B cell (primary cell): ENCODE measurements around the gene PRAMEF15. TPM values are rescaled to one million over a fixed set of nuclear protein-coding genes. Genes with fewer than 3 reads are reported as not detected.
"Not testable (repeated sequence)": the region's sequence is repeated elsewhere in the genome, so short reads cannot be mapped to it uniquely, and the experiment has no call there.

Experiments
- ATAC-seq: fragments of 200-7000 bp; cut with Tn5 transposase; one replicate; pipeline ENCODE4 v1.10.0; 2021; ENCODE audit warnings: low read depth, mild to moderate bottlenecking, moderate number of reproducible peaks, moderate library complexity
- CTCF ChIA-PET: fragments of 350-600 bp; sonication (Branson Sonifier 250); formaldehyde crosslinking; loops from one replicate; lab custom pipeline; 2021; ENCODE audit warnings: antibody characterized with exemption, inconsistent platforms; lab: Charles Lee
- POLR2A ChIA-PET: fragments of 350-600 bp; sonication (Branson Sonifier 250); formaldehyde crosslinking; loops from one replicate; lab custom pipeline; 2021; ENCODE audit warnings: antibody characterized with exemption; lab: Charles Lee
- DNase-seq: peaks from one replicate; pipeline ENCODE4 v3.0.0; 2013
- H2AFZ ChIP-seq: 2 replicates; pipeline ENCODE4 v1.6.1; 2012; ENCODE audit warnings: mild to moderate bottlenecking, low read depth, low read length; ENCODE audit not compliant: insufficient read depth, poor library complexity, severe bottlenecking
- H3K27ac ChIP-seq, 2 donors: 1 replicate in 1 of 2; 2 replicates in 1 of 2; pipeline ENCODE4 v1.5.1; 2012 to 2013; ENCODE audit warnings: low read length in 2 of 2, mild to moderate bottlenecking in 2 of 2, moderate library complexity in 1 of 2
- H3K27me3 ChIP-seq, 4 experiments: fragments of 200-600 bp in 1 of 4; sonication (generic) in 1 of 4; replicated peaks in 1 of 4; 1 replicate in 2 of 4; 2 replicates in 2 of 4; pipeline versions ENCODE4 v1.6.1 to v1.7.0; 2013 to 2016; ENCODE audit warnings: low read length in 3 of 4, mild to moderate bottlenecking in 2 of 4, mixed read lengths in 1 of 4, moderate library complexity in 1 of 4; ENCODE audit not compliant: insufficient read depth in 4 of 4, control insufficient read depth in 3 of 4; ENCODE audit errors: control extremely low read depth in 1 of 4
- H3K36me3 ChIP-seq, 2 experiments: replicated peaks in 1 of 2; 1 replicate in 1 of 2; 2 replicates in 1 of 2; pipeline versions ENCODE4 v1.6.1 to v1.7.1; 2013; ENCODE audit warnings: low read length in 1 of 2; ENCODE audit not compliant: insufficient read depth in 2 of 2, control insufficient read depth in 1 of 2; ENCODE audit errors: control extremely low read depth in 1 of 2, extremely low read depth in 1 of 2
- H3K4me1 ChIP-seq, 2 donors: fragments of 200-600 bp in 1 of 2; sonication (generic) in 1 of 2; 1 replicate in 1 of 2; 2 replicates in 1 of 2; pipeline versions ENCODE4 v1.5.1 to v1.6.1; 2013 to 2017; ENCODE audit warnings: low read length in 2 of 2; ENCODE audit not compliant: control insufficient read depth in 2 of 2, insufficient read depth in 2 of 2
- H3K4me2 ChIP-seq: replicated peaks from 2 replicates; pipeline ENCODE3; 2012; ENCODE audit warnings: mild to moderate bottlenecking, low read depth, low read length; ENCODE audit not compliant: poor library complexity, severe bottlenecking
- H3K4me3 ChIP-seq, 5 experiments: fragments of 200-600 bp in 1 of 5; sonication (generic) in 1 of 5; 1 replicate in 3 of 5; 2 replicates in 2 of 5; pipeline versions ENCODE4 v1.5.1 to v1.7.0; 2011 to 2016; ENCODE audit warnings: low read length in 4 of 5, mild to moderate bottlenecking in 4 of 5, low read depth in 2 of 5, control low read depth in 1 of 5, moderate library complexity in 1 of 5; ENCODE audit not compliant: insufficient read depth in 1 of 5; ENCODE audit errors: control extremely low read depth in 1 of 5, extremely low read depth in 1 of 5
- H3K79me2 ChIP-seq: fragments of 200-600 bp; sonication (generic); one replicate; pipeline ENCODE4 v1.6.0; 2016; ENCODE audit warnings: low read length; ENCODE audit not compliant: control insufficient read depth, insufficient read depth
- H3K9ac ChIP-seq: fragments of 200-600 bp; sonication (generic); 2 replicates; pipeline ENCODE4 v1.6.1; 2017; ENCODE audit warnings: mild to moderate bottlenecking, low read length, moderate library complexity
- H3K9me3 ChIP-seq, 3 donors: one replicate each; pipeline versions ENCODE4 v1.6.1 to v1.7.1; 2013; ENCODE audit warnings: low read length in 2 of 3; ENCODE audit not compliant: control insufficient read depth in 2 of 3, insufficient read depth in 1 of 3; ENCODE audit errors: control extremely low read depth in 1 of 3
- H4K20me1 ChIP-seq: 2 replicates; pipeline ENCODE4 v1.6.0; 2012; ENCODE audit warnings: mild to moderate bottlenecking, low read length; ENCODE audit not compliant: insufficient read depth, control insufficient read depth, poor library complexity, severe bottlenecking
- H3K27ac Mint-ChIP-seq: one replicate; pipeline ENCODE4 v1.8.0; 2021; ENCODE audit warnings: mixed read lengths
- H3K27me3 Mint-ChIP-seq: one replicate; pipeline ENCODE4 v1.8.0; 2021; ENCODE audit warnings: mixed read lengths
- H3K4me1 Mint-ChIP-seq: one replicate; pipeline ENCODE4 v1.8.0; 2021; ENCODE audit warnings: mixed read lengths
- H3K4me3 Mint-ChIP-seq: one replicate; pipeline ENCODE4 v1.8.0; 2021; ENCODE audit warnings: mixed read lengths
- H3K9me3 Mint-ChIP-seq: one replicate; pipeline ENCODE4 v1.8.0; 2022; ENCODE audit warnings: mixed read lengths; ENCODE audit not compliant: insufficient read depth
- CTCF ChIP-seq: fragments of 200-600 bp; IDR thresholded peaks from one replicate; pipeline ENCODE4 v1.8.0; 2022; ENCODE audit warnings: antibody characterized with exemption, mild to moderate bottlenecking
- WGBS: methylation state at CpG from one replicate; pipeline ENCODE4 v1.1.5; 2013; ENCODE audit warnings: missing lambda C conversion rate; ENCODE audit not compliant: insufficient coverage; 5-methylcytosine and 5-hydroxymethylcytosine counted together
- intact Hi-C: fragments of 100-400 bp; cut with micrococcal nuclease; formaldehyde crosslinking; loops from one replicate; pipeline ENCODE4 v1.10.0; 2022
- polyA plus RNA-seq: library from polyadenylated mRNA; depleted of rRNA; stranded (reverse); fragments of >200 nt; gene quantifications from 2 replicates; pipeline ENCODE4 v1.2.3, GENCODE V29; 2012
- small RNA-seq: library from RNA; depleted of rRNA; stranded (forward); fragments of <200 nt; gene quantifications from one replicate; pipeline ENCODE3, GENCODE V24; 2012; ENCODE audit warnings: low replicate concordance, low read depth; ENCODE audit not compliant: insufficient read length
- total RNA-seq, 2 donors: library from RNA; stranded (reverse); fragments of 120-200 nt in 1 of 2; gene quantifications; 1 replicate in 1 of 2; 2 replicates in 1 of 2; pipeline versions ENCODE4 v1.2.3 to v1.2.4, GENCODE V29; 2013 to 2022

The PRAMEF15 gene
- total and polyA plus RNA-seq, 2 donors (not counting 1 experiment from before 2014, with no cell fraction given) = not detected

- intact Hi-C loops, H3K4me3 ChIP-seq, H3K4me1 ChIP-seq, H3K4me1 Mint-ChIP-seq, H3K27me3 Mint-ChIP-seq, CTCF ChIA-PET, POLR2A ChIA-PET, H3K4me3 Mint-ChIP-seq, H3K27ac Mint-ChIP-seq, H3K36me3 ChIP-seq, H3K9me3 Mint-ChIP-seq, DNase-seq, H3K4me2 ChIP-seq, H3K27ac ChIP-seq, H2AFZ ChIP-seq, H3K9ac ChIP-seq, H3K9me3 ChIP-seq, H3K79me2 ChIP-seq, H4K20me1 ChIP-seq, ATAC-seq, H3K27me3 ChIP-seq: not testable (repeated sequence)
- no CpG with 5 or more reads among the region's 3 CpGs for WGBS
Measured at GRCh38 chr1:13366536-13366935, 51.2 kb downstream of the PRAMEF15 start.

- H3K9ac ChIP-seq, ATAC-seq, H2AFZ ChIP-seq, H3K27me3 ChIP-seq, H3K4me2 ChIP-seq, H4K20me1 ChIP-seq, H3K27ac ChIP-seq, H3K27me3 Mint-ChIP-seq, H3K27ac Mint-ChIP-seq, CTCF ChIA-PET, POLR2A ChIA-PET, H3K9me3 ChIP-seq, H3K4me3 Mint-ChIP-seq, H3K4me1 ChIP-seq, H3K9me3 Mint-ChIP-seq, H3K79me2 ChIP-seq, H3K4me1 Mint-ChIP-seq, DNase-seq, H3K36me3 ChIP-seq, intact Hi-C loops, H3K4me3 ChIP-seq: not testable (repeated sequence)
- TF ChIP-seq CTCF = peak; percentile 10
- WGBS = 78% methylated on average over 2 of the region's 4 CpGs
Measured at GRCh38 chr1:13368544-13368943, 53.2 kb downstream of the PRAMEF15 start.

Small RNAs within 50 kb of the gene (small RNA-seq; reads per million reads assigned to genes)
- gene RNU6-771P = not detected

Other genes starting within 250 kb of the PRAMEF15 start
- not detected in 2 replicates for gene PRAMEF25, start 244.8 kb upstream of the PRAMEF15 start, total RNA-seq
- gene PRAMEF25, start 244.8 kb upstream of the PRAMEF15 start, polyA plus RNA-seq = not detected in 2 replicates
- not detected in 2 replicates for gene HNRNPCL2, start 198.7 kb upstream of the PRAMEF15 start, total RNA-seq
- not detected in 2 replicates for gene HNRNPCL2, start 198.7 kb upstream of the PRAMEF15 start, polyA plus RNA-seq
- not detected in 2 replicates for gene PRAMEF26, start 159.6 kb upstream of the PRAMEF15 start, total RNA-seq
- not detected in 2 replicates for gene PRAMEF26, start 159.6 kb upstream of the PRAMEF15 start, polyA plus RNA-seq
- gene HNRNPCL4, start 149.9 kb upstream of the PRAMEF15 start, total RNA-seq = not detected in 2 replicates
- gene HNRNPCL4, start 149.9 kb upstream of the PRAMEF15 start, polyA plus RNA-seq = not detected in 2 replicates
- gene PRAMEF9, start 143.7 kb upstream of the PRAMEF15 start, total RNA-seq = not detected in 2 replicates
- gene PRAMEF9, start 143.7 kb upstream of the PRAMEF15 start, polyA plus RNA-seq = not detected in 2 replicates
- not detected in 2 replicates for gene PRAMEF13, start 114.2 kb upstream of the PRAMEF15 start, total RNA-seq
- not detected in 2 replicates for gene PRAMEF13, start 114.2 kb upstream of the PRAMEF15 start, polyA plus RNA-seq
- not detected in 2 replicates for gene PRAMEF18, start 89.4 kb upstream of the PRAMEF15 start, total RNA-seq
- gene PRAMEF18, start 89.4 kb upstream of the PRAMEF15 start, polyA plus RNA-seq = not detected in 2 replicates
- gene PRAMEF5, start 61.4 kb upstream of the PRAMEF15 start, total RNA-seq = not detected in 2 replicates
- not detected in 2 replicates for gene PRAMEF5, start 61.4 kb upstream of the PRAMEF15 start, polyA plus RNA-seq
- gene PRAMEF8, start 30.4 kb upstream of the PRAMEF15 start, total RNA-seq = not detected in 2 replicates
- gene PRAMEF8, start 30.4 kb upstream of the PRAMEF15 start, polyA plus RNA-seq = not detected in 2 replicates
- not detected in 2 replicates for gene PRAMEF33, start 12.0 kb upstream of the PRAMEF15 start, total RNA-seq
- gene PRAMEF33, start 12.0 kb upstream of the PRAMEF15 start, polyA plus RNA-seq = not detected in 2 replicates
- not detected in 2 replicates for gene PRAMEF14, start 31.6 kb downstream of the PRAMEF15 start, total RNA-seq
- not detected in 2 replicates for gene PRAMEF14, start 31.6 kb downstream of the PRAMEF15 start, polyA plus RNA-seq
- gene PRAMEF19, start 56.4 kb downstream of the PRAMEF15 start, total RNA-seq = not detected in 2 replicates
- gene PRAMEF19, start 56.4 kb downstream of the PRAMEF15 start, polyA plus RNA-seq = not detected in 2 replicates
- not detected in 2 replicates for gene PRAMEF17, start 74.1 kb downstream of the PRAMEF15 start, total RNA-seq
- gene PRAMEF17, start 74.1 kb downstream of the PRAMEF15 start, polyA plus RNA-seq = not detected in 2 replicates
- not detected in 2 replicates for gene PRAMEF20, start 94.9 kb downstream of the PRAMEF15 start, total RNA-seq
- not detected in 2 replicates for gene PRAMEF20, start 94.9 kb downstream of the PRAMEF15 start, polyA plus RNA-seq
- not detected in 2 replicates for gene LRRC38, start 198.4 kb downstream of the PRAMEF15 start, total RNA-seq
- gene LRRC38, start 198.4 kb downstream of the PRAMEF15 start, polyA plus RNA-seq = not detected in 2 replicates